SK-N-SH (cell line): ENCODE measurements around the gene USP9Y. TPM values are rescaled to one million over a fixed set of nuclear protein-coding genes. Genes with fewer than 3 reads are reported as not detected.

Experiments
- CTCF ChIA-PET: fragments of 300-600, 350-600 bp; formaldehyde crosslinking; extraction: SDS; loops from one replicate; lab custom pipeline; 2021; lab: Yijun Ruan, JAX
- POLR2A ChIA-PET: fragments of 350-600 bp; sonication (Branson Sonifier 250); formaldehyde crosslinking; extraction: SDS; loops from one replicate; lab custom pipeline; 2020; ENCODE audit warnings: antibody characterized with exemption, inconsistent platforms; lab: Yijun Ruan, JAX
- DNase-seq: peaks from one replicate; pipeline ENCODE4 v3.0.0; 2012
- H2AFZ ChIP-seq: fragments of 200-600 bp; sonication (generic); 2 replicates; pipeline ENCODE4 v1.8.1; 2016; ENCODE audit warnings: antibody characterized with exemption, mild to moderate bottlenecking, low read depth
- H3F3A ChIP-seq: fragments of 200-600 bp; sonication (generic); replicated peaks from 2 replicates; pipeline ENCODE3; 2016; ENCODE audit warnings: antibody characterized with exemption, mild to moderate bottlenecking; ENCODE audit not compliant: insufficient read depth
- H3K27ac ChIP-seq, 2 experiments: fragments of 200-500 bp in 1 of 2; fragments of 200-600 bp in 1 of 2; sonication (Bioruptor generic) in 1 of 2; sonication (generic), shearing (Covaris generic) in 1 of 2; 2 replicates each; pipeline versions ENCODE4 v1.5.1 to v1.6.1; 2014 to 2016; ENCODE audit warnings: low read depth in 2 of 2, inconsistent platforms in 1 of 2, low read length in 1 of 2, mild to moderate bottlenecking in 1 of 2, mixed read lengths in 1 of 2
- H3K27me3 ChIP-seq: fragments of 200-600 bp; sonication (generic), shearing (Covaris generic); 2 replicates; pipeline ENCODE4 v1.6.1; 2016; ENCODE audit warnings: mixed run types; ENCODE audit not compliant: insufficient read depth
- H3K36me3 ChIP-seq, 2 experiments: fragments of 200-500 bp in 1 of 2; fragments of 200-600 bp in 1 of 2; sonication (Bioruptor generic) in 1 of 2; sonication (generic) in 1 of 2; replicated peaks in 1 of 2; 2 replicates each; pipeline versions ENCODE3 to v1.5.1; 2014 to 2016; ENCODE audit warnings: low read length in 1 of 2, mild to moderate bottlenecking in 1 of 2; ENCODE audit not compliant: insufficient read depth in 2 of 2, control insufficient read depth in 1 of 2
- H3K4me1 ChIP-seq, 2 experiments: fragments of 200-500 bp in 1 of 2; fragments of 200-600 bp in 1 of 2; sonication (Bioruptor generic) in 1 of 2; sonication (generic), shearing (Covaris generic) in 1 of 2; 2 replicates each; pipeline versions ENCODE4 v1.5.1 to v1.6.1; 2014 to 2016; ENCODE audit warnings: low read depth in 1 of 2, low read length in 1 of 2, mixed run types in 1 of 2; ENCODE audit not compliant: insufficient read depth in 2 of 2, control insufficient read depth in 1 of 2
- H3K4me2 ChIP-seq: fragments of 200-600 bp; sonication (generic), shearing (Covaris generic); 2 replicates; pipeline ENCODE4 v1.6.1; 2017; ENCODE audit warnings: mixed run types
- H3K4me3 ChIP-seq, 2 experiments: fragments of 200-500 bp in 1 of 2; fragments of 200-600 bp in 1 of 2; sonication (Bioruptor generic) in 1 of 2; sonication (generic), shearing (Covaris generic) in 1 of 2; 2 replicates each; pipeline versions ENCODE4 v1.5.1 to v1.8.1; 2014 to 2016; ENCODE audit warnings: low read depth in 2 of 2, inconsistent platforms in 1 of 2, low read length in 1 of 2, mild to moderate bottlenecking in 1 of 2, mixed read lengths in 1 of 2, moderate library complexity in 1 of 2
- H3K79me2 ChIP-seq: fragments of 200-600 bp; sonication (generic); 2 replicates; pipeline ENCODE4 v1.8.1; 2017; ENCODE audit warnings: mild to moderate bottlenecking; ENCODE audit not compliant: insufficient read depth
- H3K9ac ChIP-seq: fragments of 200-600 bp; sonication (generic); 2 replicates; pipeline ENCODE4 v1.6.1; 2017; ENCODE audit warnings: mixed run types
- H3K9me2 ChIP-seq: fragments of 200-600 bp; sonication (generic); 2 replicates; pipeline ENCODE4 v1.6.1; 2017; ENCODE audit warnings: mixed run types
- H3K9me3 ChIP-seq: fragments of 200-600 bp; sonication (generic); 2 replicates; pipeline ENCODE4 v1.6.1; 2017; ENCODE audit warnings: mixed run types, mild to moderate bottlenecking, moderate library complexity
- H4K20me1 ChIP-seq: fragments of 200-600 bp; sonication (generic); 2 replicates; pipeline ENCODE4 v1.6.1; 2017; ENCODE audit warnings: mild to moderate bottlenecking, mixed run types; ENCODE audit not compliant: insufficient read depth
- FOXJ3 ChIP-seq: sonication (generic); formaldehyde crosslinking; IDR thresholded peaks from 2 replicates; pipeline ENCODE4 v1.5.1; 2020; ENCODE audit warnings: mild to moderate bottlenecking, missing genetic modification reagents
- JUND ChIP-seq: IDR thresholded peaks from 2 replicates; pipeline ENCODE4 v1.4.0; 2012
- MXI1 ChIP-seq: IDR thresholded peaks from 2 replicates; pipeline ENCODE4 v1.6.1; 2012; ENCODE audit warnings: mild to moderate bottlenecking, low read depth, low read length, improper control_type of control experiment
- NFIC ChIP-seq: IDR thresholded peaks from 2 replicates; pipeline ENCODE4 v1.4.0; 2012; ENCODE audit warnings: borderline replicate concordance
- NRF1 ChIP-seq: IDR thresholded peaks from 2 replicates; pipeline ENCODE4 v1.6.1; 2012; ENCODE audit warnings: low read depth, mild to moderate bottlenecking, low read length
- POLR2AphosphoS5 ChIP-seq: IDR thresholded peaks from 2 replicates; pipeline ENCODE4 v1.6.1; 2012; ENCODE audit warnings: low read depth, low read length
- RAD21 ChIP-seq: IDR thresholded peaks from 2 replicates; pipeline ENCODE4 v1.6.1; 2012; ENCODE audit warnings: mild to moderate bottlenecking, low read length
- RXRA ChIP-seq: IDR thresholded peaks from 2 replicates; pipeline ENCODE4 v1.4.0; 2012; ENCODE audit warnings: low read depth, mild to moderate bottlenecking, borderline replicate concordance
- WGBS: methylation state at CpG from one replicate; pipeline ENCODE4 v1.1.6; 2017; ENCODE audit warnings: low lambda C conversion rate; 5-methylcytosine and 5-hydroxymethylcytosine counted together
- polyA plus RNA-seq, 3 experiments: library from polyadenylated mRNA; depleted of rRNA; stranded (reverse); fragments of >200 nt; gene quantifications; 2 replicates each; pipeline ENCODE4 v1.2.3, GENCODE V29; 2012
- TF ChIP-seq, protein P1 (sequence below): fragments of 200-600 bp; sonication (generic); IDR thresholded peaks from 2 replicates; pipeline ENCODE4 v1.6.1; 2017; ENCODE audit warnings: antibody characterized with exemption, mild to moderate bottlenecking, moderate library complexity
- TF ChIP-seq, protein P2 (sequence below): IDR thresholded peaks from 2 replicates; pipeline ENCODE4; 2012
- TF ChIP-seq, protein P3 (sequence below): IDR thresholded peaks from 2 replicates; pipeline ENCODE4 v1.4.0; 2012; ENCODE audit warnings: low read depth
- TF ChIP-seq, protein P4 (sequence below): fragments of 150-350 bp; IDR thresholded peaks from 2 replicates; pipeline ENCODE4 v1.6.1; 2017; ENCODE audit warnings: antibody characterized with exemption, low read length, low read depth, borderline replicate concordance
- TF ChIP-seq, protein P5 (sequence below): IDR thresholded peaks from 2 replicates; pipeline ENCODE4 v1.4.0; 2012; ENCODE audit warnings: low read depth, borderline replicate concordance

USP9Y gene
- polyA plus RNA-seq, 1 of the 3 experiments (the other 2 are of a cell fraction): not detected

DNA sequence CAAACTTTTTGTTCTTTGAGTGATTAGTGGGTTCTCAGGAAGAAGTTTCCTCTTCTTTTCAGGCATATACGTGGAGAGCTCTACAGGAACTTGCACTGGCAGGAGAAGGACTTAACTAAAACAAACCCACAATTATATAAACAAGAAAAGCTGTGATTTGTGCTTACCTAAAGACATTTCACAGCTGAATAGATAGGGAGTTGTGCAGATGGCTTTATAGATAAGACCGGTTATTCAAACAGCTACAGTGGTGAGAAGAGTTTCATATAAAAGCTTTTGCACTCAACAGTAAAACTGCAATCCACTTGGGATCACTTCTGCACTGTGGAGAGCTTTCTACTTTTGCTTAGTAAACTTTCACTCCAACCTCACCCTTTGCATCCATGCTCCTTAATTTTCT is 197.6 kb downstream of the USP9Y start:
- Histone ChIP-seq H3K27ac (no peak overlapping the region), H3K79me2 (no peaks in the 10 kb centered on the region), H4K20me1 (no peaks in the 10 kb centered on the region), H3F3A (no peaks in the 10 kb centered on the region), H3K9me3 (no peaks in the 10 kb centered on the region), H2AFZ (no peak overlapping the region), H3K4me3 (no peak overlapping the region), H3K36me3 (no peaks in the 10 kb centered on the region), H3K27me3 (no peaks in the 10 kb centered on the region), H3K9ac (no peak overlapping the region), H3K9me2 (no peaks in the 10 kb centered on the region), H3K4me1 (no peaks in the 10 kb centered on the region), H3K4me2 (no peak overlapping the region)
- TF ChIP-seq JUND: no peak
- TF ChIP-seq NRF1: no peak
- TF ChIP-seq NFIC: no peak
- no peak for TF ChIP-seq RAD21
- CTCF ChIA-PET: no interaction called here
- WGBS: no CpG with 5 or more reads among the region's 2 CpGs
- no peak for DNase-seq
- POLR2A ChIA-PET: no interaction called here

DNA sequence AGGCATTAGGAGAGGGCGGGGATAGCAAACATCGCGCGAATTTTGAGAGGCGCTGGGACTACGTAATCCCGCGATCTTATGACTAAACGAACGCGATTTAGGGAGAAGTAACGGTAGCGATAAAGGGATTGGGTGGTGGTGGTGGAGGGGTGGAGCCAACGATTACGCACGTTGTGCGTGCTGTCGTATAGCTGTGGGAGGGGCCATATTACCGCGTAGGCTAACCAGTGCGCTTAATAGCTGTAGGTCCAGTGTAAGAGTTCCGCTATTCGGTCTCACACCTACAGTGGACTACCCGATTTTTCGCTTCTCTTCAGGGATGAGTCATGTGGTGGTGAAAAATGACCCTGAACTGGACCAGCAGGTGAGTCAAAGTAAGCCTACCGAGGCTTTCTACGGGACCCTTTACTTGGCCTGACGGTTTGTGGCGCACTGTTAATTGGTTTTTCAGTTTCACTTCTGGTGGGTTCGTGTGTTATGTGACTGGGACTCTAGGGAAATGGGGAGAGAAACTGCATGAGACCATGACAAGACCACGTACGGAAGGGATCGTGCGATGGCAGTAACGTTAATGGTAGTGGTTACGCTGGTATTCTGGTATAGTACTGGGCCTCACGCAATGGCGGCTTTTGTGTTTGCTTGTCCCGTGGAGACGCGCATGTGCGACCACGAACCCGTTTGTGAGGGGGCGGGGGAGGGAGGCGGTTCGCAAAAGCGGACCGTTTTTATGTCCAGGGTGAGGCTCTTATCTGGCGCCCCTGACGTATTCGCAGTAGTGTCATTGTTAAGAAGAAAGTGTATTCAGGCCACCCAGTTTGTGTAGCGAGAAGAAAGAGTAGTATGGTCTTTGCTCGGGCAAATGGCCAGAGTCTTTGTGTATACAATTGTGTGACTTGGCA is 203.8 kb downstream of the USP9Y start, which contains the start of gene DDX3Y:
Gene DDX3Y (plus strand): TSS at position 251 of the 899 bp plus-strand sequence. CDS start 69 bp downstream, at position 320.
- H3K9me2 ChIP-seq: no peaks in the 10 kb centered on the region
- H3K9ac ChIP-seq: no peak within 1 kb of the TSS
- H3K27ac ChIP-seq: no peak within 1 kb of the TSS
- H3K4me1 ChIP-seq: no peaks in the 10 kb centered on the region
- ChIA-PET CTCF (no interaction called here), POLR2A (no interaction called here)
- no peaks in the 10 kb centered on the region for H3K9me3 ChIP-seq
- no peaks in the 10 kb centered on the region for H3K36me3 ChIP-seq
- no peaks in the 10 kb centered on the region for H4K20me1 ChIP-seq
- H3K4me2 ChIP-seq: no peak within 1 kb of the TSS
- no CpG with 5 or more reads among the region's 54 CpGs for WGBS
- no peaks in the 10 kb centered on the region for H3K27me3 ChIP-seq
- no peaks in the 10 kb centered on the region for H3K79me2 ChIP-seq
- no peaks in the 10 kb centered on the region for H3F3A ChIP-seq
- TF ChIP-seq RXRA (no peak), NRF1 (no peak), POLR2AphosphoS5 (no peak), FOXJ3 (CRISPR knock-in tag) (no peak), JUND (no peak), RAD21 (no peak), MXI1 (no peak)
- TF ChIP-seq, protein P1, sequence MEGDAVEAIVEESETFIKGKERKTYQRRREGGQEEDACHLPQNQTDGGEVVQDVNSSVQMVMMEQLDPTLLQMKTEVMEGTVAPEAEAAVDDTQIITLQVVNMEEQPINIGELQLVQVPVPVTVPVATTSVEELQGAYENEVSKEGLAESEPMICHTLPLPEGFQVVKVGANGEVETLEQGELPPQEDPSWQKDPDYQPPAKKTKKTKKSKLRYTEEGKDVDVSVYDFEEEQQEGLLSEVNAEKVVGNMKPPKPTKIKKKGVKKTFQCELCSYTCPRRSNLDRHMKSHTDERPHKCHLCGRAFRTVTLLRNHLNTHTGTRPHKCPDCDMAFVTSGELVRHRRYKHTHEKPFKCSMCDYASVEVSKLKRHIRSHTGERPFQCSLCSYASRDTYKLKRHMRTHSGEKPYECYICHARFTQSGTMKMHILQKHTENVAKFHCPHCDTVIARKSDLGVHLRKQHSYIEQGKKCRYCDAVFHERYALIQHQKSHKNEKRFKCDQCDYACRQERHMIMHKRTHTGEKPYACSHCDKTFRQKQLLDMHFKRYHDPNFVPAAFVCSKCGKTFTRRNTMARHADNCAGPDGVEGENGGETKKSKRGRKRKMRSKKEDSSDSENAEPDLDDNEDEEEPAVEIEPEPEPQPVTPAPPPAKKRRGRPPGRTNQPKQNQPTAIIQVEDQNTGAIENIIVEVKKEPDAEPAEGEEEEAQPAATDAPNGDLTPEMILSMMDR: no peak
- TF ChIP-seq, protein P2, sequence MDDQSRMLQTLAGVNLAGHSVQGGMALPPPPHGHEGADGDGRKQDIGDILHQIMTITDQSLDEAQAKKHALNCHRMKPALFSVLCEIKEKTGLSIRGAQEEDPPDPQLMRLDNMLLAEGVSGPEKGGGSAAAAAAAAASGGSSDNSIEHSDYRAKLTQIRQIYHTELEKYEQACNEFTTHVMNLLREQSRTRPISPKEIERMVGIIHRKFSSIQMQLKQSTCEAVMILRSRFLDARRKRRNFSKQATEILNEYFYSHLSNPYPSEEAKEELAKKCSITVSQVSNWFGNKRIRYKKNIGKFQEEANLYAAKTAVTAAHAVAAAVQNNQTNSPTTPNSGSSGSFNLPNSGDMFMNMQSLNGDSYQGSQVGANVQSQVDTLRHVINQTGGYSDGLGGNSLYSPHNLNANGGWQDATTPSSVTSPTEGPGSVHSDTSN: no peak
- TF ChIP-seq, protein P3, sequence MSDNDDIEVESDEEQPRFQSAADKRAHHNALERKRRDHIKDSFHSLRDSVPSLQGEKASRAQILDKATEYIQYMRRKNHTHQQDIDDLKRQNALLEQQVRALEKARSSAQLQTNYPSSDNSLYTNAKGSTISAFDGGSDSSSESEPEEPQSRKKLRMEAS: no peak
- TF ChIP-seq, protein P4, sequence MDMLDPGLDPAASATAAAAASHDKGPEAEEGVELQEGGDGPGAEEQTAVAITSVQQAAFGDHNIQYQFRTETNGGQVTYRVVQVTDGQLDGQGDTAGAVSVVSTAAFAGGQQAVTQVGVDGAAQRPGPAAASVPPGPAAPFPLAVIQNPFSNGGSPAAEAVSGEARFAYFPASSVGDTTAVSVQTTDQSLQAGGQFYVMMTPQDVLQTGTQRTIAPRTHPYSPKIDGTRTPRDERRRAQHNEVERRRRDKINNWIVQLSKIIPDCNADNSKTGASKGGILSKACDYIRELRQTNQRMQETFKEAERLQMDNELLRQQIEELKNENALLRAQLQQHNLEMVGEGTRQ: no peak
- TF ChIP-seq, protein P5, sequence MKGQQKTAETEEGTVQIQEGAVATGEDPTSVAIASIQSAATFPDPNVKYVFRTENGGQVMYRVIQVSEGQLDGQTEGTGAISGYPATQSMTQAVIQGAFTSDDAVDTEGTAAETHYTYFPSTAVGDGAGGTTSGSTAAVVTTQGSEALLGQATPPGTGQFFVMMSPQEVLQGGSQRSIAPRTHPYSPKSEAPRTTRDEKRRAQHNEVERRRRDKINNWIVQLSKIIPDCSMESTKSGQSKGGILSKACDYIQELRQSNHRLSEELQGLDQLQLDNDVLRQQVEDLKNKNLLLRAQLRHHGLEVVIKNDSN: no peak
- DNase-seq: no peak
- no peak within 1 kb of the TSS for H3K4me3 ChIP-seq
- no peak within 1 kb of the TSS for H2AFZ ChIP-seq
